NCI-H774 (cell line): ENCODE measurements around the gene PLPP3.

Source experiments
- DNase-seq: peaks from one replicate; lab custom pipeline; 2025; lab: John Stamatoyannopoulos, UW

The PLPP3 gene

GRCh38 chr1:56575865-56576264 lies 3.5 kb downstream of the PLPP3 start:
- DNase-seq = no peak

- DNase-seq = no peak
Observed at GRCh38 chr1:56574794-56575193, 4.6 kb downstream of the PLPP3 start.

GRCh38 chr1:56573311-56573710 lies 6.1 kb downstream of the PLPP3 start:
- DNase-seq = no peak

- DNase-seq = no peak
Observed at GRCh38 chr1:56572334-56573050, 6.9 kb downstream of the PLPP3 start.

- DNase-seq = no peak
Observed at GRCh38 chr1:56571448-56571847, 7.9 kb downstream of the PLPP3 start.

GRCh38 chr1:56570924-56571372 lies 8.4 kb downstream of the PLPP3 start:
- no peak for DNase-seq

- DNase-seq = no peak
Observed at GRCh38 chr1:56569661-56570060, 9.7 kb downstream of the PLPP3 start.

- no peak for DNase-seq
Observed at GRCh38 chr1:56566994-56567393, 12.4 kb downstream of the PLPP3 start.

GRCh38 chr1:56566061-56566744 lies 13.2 kb downstream of the PLPP3 start:
- no peak for DNase-seq

GRCh38 chr1:56564615-56565014 lies 14.7 kb downstream of the PLPP3 start:
- no peak for DNase-seq

GRCh38 chr1:56563568-56563967 lies 15.8 kb downstream of the PLPP3 start:
- DNase-seq = no peak

GRCh38 chr1:56562891-56563452 lies 16.4 kb downstream of the PLPP3 start:
- DNase-seq = no peak

GRCh38 chr1:56561227-56562019 lies 17.9 kb downstream of the PLPP3 start:
- no peak for DNase-seq

- no peak for DNase-seq
Observed at GRCh38 chr1:56557746-56558145, 21.6 kb downstream of the PLPP3 start.

GRCh38 chr1:56555448-56555847 lies 23.9 kb downstream of the PLPP3 start:
- DNase-seq = no peak

GRCh38 chr1:56553046-56553445 lies 26.3 kb downstream of the PLPP3 start:
- no peak for DNase-seq

GRCh38 chr1:56552349-56552748 lies 27.0 kb downstream of the PLPP3 start:
- no peak for DNase-seq

GRCh38 chr1:56551691-56552090 lies 27.7 kb downstream of the PLPP3 start:
- DNase-seq = no peak

- no peak for DNase-seq
Observed at GRCh38 chr1:56550859-56551188, 28.5 kb downstream of the PLPP3 start.

- no peak for DNase-seq
Observed at GRCh38 chr1:56550138-56550858, 29.1 kb downstream of the PLPP3 start.

- DNase-seq = no peak
Observed at GRCh38 chr1:56548571-56548970, 30.8 kb downstream of the PLPP3 start.

- no peak for DNase-seq
Observed at GRCh38 chr1:56547977-56548376, 31.4 kb downstream of the PLPP3 start.
